Upper lobe of left lung (tissue), 6 donors: ENCODE data around the gene C12orf56. TPM values are rescaled to one million over a fixed set of nuclear protein-coding genes. Genes with fewer than 3 reads are reported as not detected.

Source experiments
- ATAC-seq, 2 donors: fragments of 200-7000 bp; cut with Tn5 transposase; one replicate each; pipeline ENCODE4 v1.9.1; 2022; ENCODE audit warnings: mild to moderate bottlenecking in 2 of 2, moderate library complexity in 2 of 2; ENCODE audit not compliant: low FRiP score in 2 of 2
- DNase-seq, 2 donors: peaks; one replicate each; pipeline ENCODE4 v3.0.0-alpha.2; 2019 to 2020
- H3K27ac ChIP-seq, 4 donors: fragments of 200-600 bp; sonication (generic); one replicate each; pipeline ENCODE4 v1.5.1; 2016 to 2019
- H3K27me3 ChIP-seq, 4 donors: fragments of 200-600 bp; sonication (generic); one replicate each; pipeline ENCODE4 v1.5.1; 2017 to 2019
- H3K36me3 ChIP-seq, 4 donors: fragments of 200-600 bp; sonication (generic); one replicate each; pipeline ENCODE4 v1.5.1; 2016 to 2019
- H3K4me1 ChIP-seq, 4 donors: fragments of 200-600 bp; sonication (generic); one replicate each; pipeline ENCODE4 v1.5.1; 2018 to 2019
- H3K4me3 ChIP-seq, 4 donors: fragments of 200-600 bp; sonication (generic); one replicate each; pipeline ENCODE4 v1.5.1; 2017 to 2019; ENCODE audit warnings: mild to moderate bottlenecking in 2 of 4, moderate library complexity in 1 of 4
- H3K9me3 ChIP-seq, 4 donors: fragments of 200-600 bp; sonication (generic); one replicate each; pipeline ENCODE4 v1.5.1; 2018 to 2019
- CTCF ChIP-seq, 6 experiments: fragments of 450-650 bp in 4 of 6; fragments of 200-600 bp in 2 of 6; sonication (generic) in 2 of 6; IDR thresholded peaks; one replicate each; pipeline ENCODE4 v1.5.1; 2016 to 2019; ENCODE audit warnings: antibody characterized with exemption in 6 of 6
- EP300 ChIP-seq, 4 donors: sonication (generic); formaldehyde crosslinking; IDR thresholded peaks; one replicate each; pipeline ENCODE4 v1.5.1; 2017; ENCODE audit warnings: antibody characterized with exemption in 4 of 4, control low read depth in 2 of 4
- POLR2A ChIP-seq, 4 donors: fragments of 450-650 bp; IDR thresholded peaks; one replicate each; pipeline ENCODE4 v1.5.1; 2016 to 2017; ENCODE audit warnings: antibody characterized with exemption in 4 of 4, mild to moderate bottlenecking in 2 of 4
- POLR2AphosphoS5 ChIP-seq, 2 donors: sonication (generic); formaldehyde crosslinking; IDR thresholded peaks; one replicate each; pipeline ENCODE4 v1.5.1; 2017; ENCODE audit warnings: antibody characterized with exemption in 2 of 2
- WGBS, 2 donors: methylation state at CpG; one replicate each; pipeline ENCODE4 v1.1.5; 2017 to 2018; 5-methylcytosine and 5-hydroxymethylcytosine counted together
- total RNA-seq, 6 donors: library from RNA; depleted of rRNA in 4 of 6; stranded (reverse); fragments of >200 nt in 4 of 6; gene quantifications; one replicate each; pipeline versions ENCODE4 v1.1.0 to v1.2.1, GENCODE V29; 2016 to 2021
- donor health status: DM: no; HTN: no; CAD: no; lungs with moderate emphysema.
- donor health status: DM: no; HTN: yes; CAD: no; lungs with severe emphysema.

The C12orf56 gene
- total RNA-seq, 6 donors from 2014 or later, result not detected

- no peak for TF ChIP-seq POLR2A (IDR thresholded peaks at IDR 0.05)
- no peak for TF ChIP-seq EP300 (IDR thresholded peaks at IDR 0.05)
- no peak for TF ChIP-seq CTCF (IDR thresholded peaks at IDR 0.05)
- no peak for TF ChIP-seq POLR2AphosphoS5 (IDR thresholded peaks at IDR 0.05)
- WGBS, 2 donors, result 88 to 89% methylated on average over 2 of the region's 2 CpGs
- Histone ChIP-seq H3K36me3 (peaks cover 32 to 90% (median 36%) of the 10 kb centered on the region in 4 donors), H3K4me1 (peaks cover 0 to 6% (median 2%) of the 10 kb centered on the region in 4 donors), H3K27me3 (no peaks in the 10 kb centered on the region), H3K27ac (no peak overlapping the region), H3K4me3 (no peak overlapping the region), H3K9me3 (no peaks in the 10 kb centered on the region)
- no peak for ATAC-seq
- no peak for DNase-seq
Measured at GRCh38 chr12:64413884-64414283, 23.3 kb upstream of the C12orf56 start.

DNA sequence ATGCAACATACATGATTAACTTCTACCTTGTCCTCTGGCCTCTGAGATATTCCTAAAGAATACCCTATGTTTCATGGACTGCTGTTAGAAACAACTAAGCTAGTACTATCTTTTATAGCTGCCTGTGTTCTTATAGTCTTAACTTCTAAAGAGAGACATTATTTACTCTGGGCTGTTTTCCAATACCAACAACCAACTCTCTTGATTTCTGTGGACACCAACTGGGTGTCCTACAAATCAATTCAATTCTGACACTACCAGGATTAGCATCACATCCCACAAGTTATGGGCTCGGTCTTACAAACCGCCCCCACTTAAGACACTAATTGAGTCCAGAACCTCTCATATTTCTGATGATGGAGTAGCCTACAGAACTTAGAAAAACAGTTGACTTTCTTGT is 21.9 kb upstream of the C12orf56 start:
- Histone ChIP-seq H3K36me3 (peaks cover 19 to 76% (median 29%) of the 10 kb centered on the region in 4 donors), H3K4me1 (peaks cover 0 to 13% (median 7%) of the 10 kb centered on the region in 4 donors), H3K27me3 (no peaks in the 10 kb centered on the region), H3K9me3 (no peaks in the 10 kb centered on the region), H3K4me3 (no peak overlapping the region), H3K27ac (no peak overlapping the region)
- TF ChIP-seq EP300 (IDR thresholded peaks at IDR 0.05) (no peak), CTCF (IDR thresholded peaks at IDR 0.05) (no peak), POLR2A (IDR thresholded peaks at IDR 0.05) (no peak), POLR2AphosphoS5 (IDR thresholded peaks at IDR 0.05) (no peak)
- no peak for DNase-seq
- WGBS, 2 donors, result 96 to 97% methylated on average over 2 of the region's 2 CpGs
- ATAC-seq, result no peak

- WGBS, 2 donors, result 97 to 98% methylated on average over 2 of the region's 2 CpGs
Measured at GRCh38 chr12:64411427-64411826, 20.9 kb upstream of the C12orf56 start.

DNA sequence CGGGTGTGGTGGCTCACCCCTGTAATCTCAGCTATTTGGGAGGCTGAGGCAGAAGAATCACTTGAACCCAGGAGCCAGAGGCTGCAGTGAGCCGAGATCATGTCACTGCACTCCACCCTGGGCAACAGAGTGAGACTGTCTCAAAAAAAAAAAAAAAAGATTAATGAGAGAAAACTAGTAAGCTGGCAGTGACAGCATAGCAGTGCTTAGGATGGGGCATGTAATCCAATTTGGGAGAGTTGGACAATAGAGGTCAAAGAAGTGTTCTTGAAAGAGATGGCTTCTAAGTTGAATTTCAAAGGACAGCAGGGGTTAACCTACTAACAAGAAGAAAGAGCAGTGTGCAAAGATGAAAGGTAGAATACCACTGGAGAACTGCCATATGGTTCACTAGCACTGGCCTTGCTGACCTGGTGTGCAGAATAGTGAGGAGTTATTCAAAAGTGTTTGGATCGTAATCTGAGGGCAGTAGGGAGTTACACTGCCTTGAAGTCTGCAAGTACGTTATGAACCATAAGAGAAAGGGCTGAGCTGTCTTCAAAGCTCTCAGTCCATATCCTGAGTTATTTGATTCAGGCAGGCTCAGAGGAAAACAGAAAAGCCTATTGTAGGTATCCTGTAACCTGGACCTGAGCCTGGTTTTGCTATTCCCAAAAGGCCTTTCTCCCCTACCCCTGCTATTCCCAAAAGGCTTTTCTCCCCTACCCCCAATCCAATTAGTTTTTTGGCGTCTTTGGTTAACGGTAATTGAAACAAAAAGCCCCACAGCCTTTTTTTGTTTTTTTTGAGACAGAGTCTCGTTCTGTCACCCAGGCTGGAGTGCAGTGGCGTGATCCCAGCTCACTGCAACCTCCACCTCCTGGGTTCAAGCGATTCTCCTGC is 17.0 kb upstream of the C12orf56 start:
- no peak overlapping the region for H3K27ac ChIP-seq
- no peak for ATAC-seq
- H3K36me3 ChIP-seq, result peaks cover under 1 to 27% (median 9%) of the 10 kb centered on the region in 4 donors
- H3K4me3 ChIP-seq, result no peak overlapping the region
- 82 to 88% methylated on average over 9 of the region's 9 CpGs for WGBS, 2 donors
- no peaks in the 10 kb centered on the region for H3K27me3 ChIP-seq
- no peak for DNase-seq
- no peaks in the 10 kb centered on the region for H3K9me3 ChIP-seq
- peaks cover 8 to 34% (median 20%) of the 10 kb centered on the region in 4 donors for H3K4me1 ChIP-seq
- TF ChIP-seq POLR2AphosphoS5 (IDR thresholded peaks at IDR 0.05) (no peak), POLR2A (IDR thresholded peaks at IDR 0.05) (no peak), CTCF (IDR thresholded peaks at IDR 0.05) (no peak), EP300 (IDR thresholded peaks at IDR 0.05) (no peak)

More at GRCh38 chr12:64411427-64411826, 20.9 kb upstream of the C12orf56 start:
- Histone ChIP-seq H3K9me3 (no peaks in the 10 kb centered on the region), H3K4me1 (peaks cover 0 to 14% (median 7%) of the 10 kb centered on the region in 4 donors), H3K27ac (no peak overlapping the region), H3K27me3 (no peaks in the 10 kb centered on the region), H3K4me3 (no peak overlapping the region), H3K36me3 (peaks cover 9 to 65% (median 20%) of the 10 kb centered on the region in 4 donors)
- DNase-seq, result no peak
- ATAC-seq, result no peak
- TF ChIP-seq POLR2AphosphoS5 (IDR thresholded peaks at IDR 0.05), result no peak
- TF ChIP-seq POLR2A (IDR thresholded peaks at IDR 0.05), result no peak

GRCh38 chr12:64404470-64405256 is 14.1 kb upstream of the C12orf56 start:
- Histone ChIP-seq H3K27me3 (no peaks in the 10 kb centered on the region), H3K4me1 (peaks cover 8 to 34% (median 20%) of the 10 kb centered on the region in 4 donors), H3K36me3 (no peaks in the 10 kb centered on the region), H3K4me3 (peak overlapping the region; percentile 69 to 98 (median 82)), H3K9me3 (no peaks in the 10 kb centered on the region), H3K27ac (peak overlapping the region; percentile 96 to 100 (median 98))
- WGBS, 2 donors, result 0 to 1% methylated on average over 1 to 66 of the region's 78 CpGs
- TF ChIP-seq EP300 (IDR thresholded peaks at IDR 0.05) (no peak), POLR2A (IDR thresholded peaks at IDR 0.05) (peak in 2 of 4 donors; percentile 61 to 70), POLR2AphosphoS5 (IDR thresholded peaks at IDR 0.05) (peak in 1 of 2 donors; percentile 10)
- ATAC-seq (peak; percentile 70 to 82), DNase-seq (peak in 1 of 2 donors; percentile 61)
